Measurements from ENCODE around the gene ERRFI1. TPM values are rescaled to one million over a fixed set of nuclear protein-coding genes. Genes with fewer than 3 reads are reported as not detected.

ERRFI1 gene
- total and polyA plus RNA-seq, 2 of the 8 experiments (the other 6 are each of a cell fraction or from before 2014, with no cell fraction given) = 23.4 to 46.1 TPM

GRCh38 chr1:8010080-8010664 lies 15.9 kb downstream of the ERRFI1 start (continued):
- TF ChIP-seq RAD21 (IDR thresholded peaks at IDR 0.05 in 1 of 2, conservative IDR thresholded peaks at IDR 0.05 in 1 of 2; ENCODE audit: low read depth in 2 of 2, low read length in 2 of 2) (no peak), RFX5 (IDR thresholded peaks at IDR 0.05; ENCODE audit: borderline replicate concordance, low read depth, low read length) (no peak), HDAC6 (IDR thresholded peaks at IDR 0.05; ENCODE audit: low read depth, low read length) (no peak), PHF8 (conservative IDR thresholded peaks at IDR 0.05; ENCODE audit: low read depth, low read length) (no peak), NRF1 (IDR thresholded peaks at IDR 0.05; ENCODE audit: low read depth, low read length) (no peak), HDAC2 (IDR thresholded peaks at IDR 0.05; ENCODE audit: borderline replicate concordance in 1 of 2, low read depth in 2 of 2, low read length in 2 of 2) (no peak)

Data from H1 (cell line).